HCT116 (cell line): Measurements from ENCODE around the gene WDR27. TPM values are rescaled to one million over a fixed set of nuclear protein-coding genes. Genes with fewer than 3 reads are reported as not detected.

Experiments
- ATAC-seq: fragments of 200-7000 bp; cut with Tn5 transposase; 2 replicates; pipeline ENCODE4 v1.9.1; 2020; ENCODE audit warnings: mild to moderate bottlenecking, moderate library complexity
- BruUV-seq: library from RNA; stranded (reverse); fragments of 400-500 nt; replicated peaks from 2 replicates; lab custom pipeline; 2021; lab: Mats Ljungman, UMichigan
- CTCF ChIA-PET: fragments of 300-600 bp; sonication (Branson Sonifier 250); formaldehyde crosslinking; loops from one replicate; lab custom pipeline; 2021; ENCODE audit warnings: antibody characterized with exemption; lab: Charles Lee
- POLR2A ChIA-PET: fragments of 300-600, 350-600 bp; sonication (Branson Sonifier 250); formaldehyde crosslinking; loops from one replicate; lab custom pipeline; 2021; ENCODE audit warnings: antibody characterized with exemption; lab: Charles Lee
- RAD21 ChIA-PET, 2 experiments: fragments of 300-600 bp; sonication (Branson Sonifier 250); formaldehyde crosslinking; loops; one replicate each; lab custom pipeline; 2023; ENCODE audit warnings: low total read pairs in 2 of 2; ENCODE audit not compliant: uncharacterized antibody in 2 of 2, unreplicated experiment in 2 of 2, low non-redundant PET in 1 of 2; lab: Charles Lee
- DNase-seq: peaks from one replicate; pipeline ENCODE4 v3.0.0-alpha.2; 2010; ENCODE audit warnings: low read depth, low spot score
- H2AFZ ChIP-seq: fragments of 200-600 bp; shearing (Covaris generic), sonication (generic); 2 replicates; pipeline ENCODE4 v1.6.1; 2017; ENCODE audit warnings: low read depth, mixed run types, mixed read lengths, antibody characterized with exemption, low read length; ENCODE audit not compliant: poor library complexity, severe bottlenecking
- H3K27ac ChIP-seq: 2 replicates; pipeline ENCODE4 v1.5.1; 2012; ENCODE audit warnings: low read depth, low read length
- H3K27me3 ChIP-seq: fragments of 200-600 bp; sonication (generic); 2 replicates; pipeline ENCODE4 v1.6.1; 2016; ENCODE audit warnings: mixed run types, low read length, mixed read lengths; ENCODE audit not compliant: insufficient read depth
- H3K36me3 ChIP-seq, 2 experiments: fragments of 200-500 bp in 1 of 2; fragments of 200-600 bp in 1 of 2; sonication (Bioruptor generic) in 1 of 2; sonication (generic) in 1 of 2; 2 replicates each; pipeline versions ENCODE4 v1.5.1 to v1.6.1; 2014 to 2016; ENCODE audit warnings: low read length in 2 of 2, inconsistent platforms in 1 of 2, mixed read lengths in 1 of 2, mixed run types in 1 of 2; ENCODE audit not compliant: insufficient read depth in 2 of 2, control insufficient read depth in 1 of 2
- H3K4me1 ChIP-seq, 2 experiments: fragments of 200-600 bp in 1 of 2; sonication (generic) in 1 of 2; 2 replicates each; pipeline versions ENCODE4 v1.5.1 to v1.6.1; 2012 to 2017; ENCODE audit warnings: low read length in 2 of 2, inconsistent platforms in 1 of 2, mild to moderate bottlenecking in 1 of 2, mixed read lengths in 1 of 2, mixed run types in 1 of 2, moderate library complexity in 1 of 2; ENCODE audit not compliant: insufficient read depth in 2 of 2, control insufficient read depth in 1 of 2
- H3K4me2 ChIP-seq: fragments of 200-600 bp; sonication (generic); 2 replicates; pipeline ENCODE4 v1.6.1; 2017; ENCODE audit warnings: mixed run types, low read length, mixed read lengths
- H3K4me3 ChIP-seq, 2 experiments: fragments of 200-600 bp in 1 of 2; sonication (generic) in 1 of 2; replicated peaks in 1 of 2; 2 replicates each; pipeline ENCODE4 v1.5.1; 2011 to 2016; ENCODE audit warnings: low read length in 2 of 2, control low read depth in 1 of 2, low read depth in 1 of 2, mild to moderate bottlenecking in 1 of 2, mixed read lengths in 1 of 2, mixed run types in 1 of 2
- H3K79me2 ChIP-seq: fragments of 200-600 bp; sonication (generic); 2 replicates; pipeline ENCODE4 v1.6.1; 2017; ENCODE audit warnings: mild to moderate bottlenecking, mixed run types, low read length, moderate library complexity, mixed read lengths; ENCODE audit not compliant: insufficient read depth
- H3K9ac ChIP-seq: fragments of 200-600 bp; sonication (generic); 2 replicates; pipeline ENCODE4 v1.6.1; 2016; ENCODE audit warnings: low read length, mixed read lengths
- H3K9me2 ChIP-seq: fragments of 200-600 bp; sonication (generic), shearing (Covaris generic); 2 replicates; pipeline ENCODE4 v1.6.1; 2017; ENCODE audit warnings: mixed run types, mild to moderate bottlenecking, moderate library complexity; ENCODE audit not compliant: insufficient read depth
- H3K9me3 ChIP-seq, 2 experiments: fragments of 200-500 bp in 1 of 2; fragments of 200-600 bp in 1 of 2; sonication (Bioruptor generic) in 1 of 2; sonication (generic) in 1 of 2; 2 replicates each; pipeline ENCODE4 v1.6.1; 2014 to 2017; ENCODE audit warnings: low read length in 2 of 2, mixed read lengths in 2 of 2, inconsistent platforms in 1 of 2, low read depth in 1 of 2, mild to moderate bottlenecking in 1 of 2, mixed run types in 1 of 2, moderate library complexity in 1 of 2; ENCODE audit not compliant: control insufficient read depth in 1 of 2, insufficient read depth in 1 of 2
- H4K20me1 ChIP-seq: fragments of 200-600 bp; sonication (generic), shearing (Covaris generic); 2 replicates; pipeline ENCODE4 v1.6.1; 2017; ENCODE audit warnings: mixed run types, mild to moderate bottlenecking, moderate library complexity; ENCODE audit not compliant: insufficient read depth
- CBX3 ChIP-seq: IDR thresholded peaks from 2 replicates; pipeline ENCODE4 v1.6.1; 2012; ENCODE audit warnings: low read depth
- CEBPB ChIP-seq: IDR thresholded peaks from 2 replicates; pipeline ENCODE4 v1.6.1; 2012; ENCODE audit warnings: low read depth
- ELF1 ChIP-seq: IDR thresholded peaks from 2 replicates; pipeline ENCODE4 v1.6.1; 2012; ENCODE audit warnings: low read depth, borderline replicate concordance
- SIN3A ChIP-seq: IDR thresholded peaks from 2 replicates; pipeline ENCODE4 v1.6.1; 2012; ENCODE audit warnings: low read depth
- TCF7L2 ChIP-seq: IDR thresholded peaks from 2 replicates; pipeline ENCODE4 v1.7.0; 2011; ENCODE audit warnings: borderline replicate concordance, inconsistent platforms; ENCODE audit not compliant: insufficient read depth, insufficient read length; ENCODE audit errors: extremely low read depth
- YY1 ChIP-seq: IDR thresholded peaks from 2 replicates; pipeline ENCODE4 v1.6.1; 2011; ENCODE audit warnings: low read length, low read depth, moderate library complexity, mild to moderate bottlenecking; ENCODE audit not compliant: insufficient replicate concordance; ENCODE audit errors: extremely low read depth
- ZFX ChIP-seq: fragments of 450-650 bp; IDR thresholded peaks from 2 replicates; pipeline ENCODE4 v1.6.1; 2017
- intact Hi-C: fragments of 100-400 bp; cut with micrococcal nuclease; formaldehyde crosslinking; loops from 2 replicates; pipeline ENCODE4 v1.10.0; 2022
- total RNA-seq: library from RNA; stranded (reverse); gene quantifications from one replicate; pipeline ENCODE4 v1.2.1, GENCODE V29; 2021; ENCODE audit not compliant: unreplicated experiment
- TF ChIP-seq, protein P1 (sequence below): IDR thresholded peaks from 2 replicates; pipeline ENCODE4 v1.6.1; 2011; ENCODE audit warnings: mild to moderate bottlenecking, low read length, moderate library complexity; ENCODE audit not compliant: insufficient replicate concordance; ENCODE audit errors: extremely low read depth
- TF ChIP-seq, protein P2 (sequence below): IDR thresholded peaks from 2 replicates; pipeline ENCODE4 v1.6.1; 2012

Gene WDR27
- total RNA-seq, 1 experiment from 2014 or later = 60.6 TPM

DNA sequence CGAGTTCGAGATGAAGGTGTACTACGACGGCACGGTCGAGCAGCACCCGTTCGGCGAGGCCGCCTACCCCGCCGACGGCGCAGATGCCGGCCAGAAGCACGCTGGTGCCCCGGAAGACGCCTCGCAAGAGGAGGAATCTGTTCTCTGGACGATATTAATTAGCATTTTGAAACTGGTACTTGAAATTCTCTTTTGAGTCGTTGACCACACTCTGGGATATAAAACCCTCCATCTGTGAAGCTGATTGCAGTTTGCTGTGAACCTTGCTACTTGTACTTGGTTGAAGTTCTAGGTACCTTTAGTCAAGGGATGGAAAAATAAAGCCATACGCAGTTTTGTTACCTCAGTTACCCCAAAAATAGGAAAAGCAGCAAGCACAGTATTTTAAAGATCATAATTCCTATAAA lies 1.0 kb upstream of the WDR27 start:
- no TSS peak for BruUV-seq
- H3K4me3 ChIP-seq = peak overlapping the region; percentile 94 to 98
- DNase-seq = no peak
- H3K36me3 ChIP-seq = peaks cover 7 to 9% of the 10 kb centered on the region in 2 experiments; a peak in 2 of 4 replicates
- peaks cover 19 to 20% of the 10 kb centered on the region in 2 experiments for H3K4me1 ChIP-seq
- H3K27ac ChIP-seq = peak overlapping the region; percentile 99
- no peaks in the 10 kb centered on the region for H3K27me3 ChIP-seq
- CTCF ChIA-PET = no interaction called here
- no peaks in the 10 kb centered on the region for H4K20me1 ChIP-seq
- peaks cover 76% of the 10 kb centered on the region for H3K79me2 ChIP-seq
- peak overlapping the region; percentile 84 for H3K4me2 ChIP-seq
- H3K9ac ChIP-seq = peak overlapping the region; percentile 98
- RAD21 ChIA-PET = no interaction called here
- ATAC-seq = no peak
- H3K9me3 ChIP-seq = no peaks in the 10 kb centered on the region
- POLR2A ChIA-PET = interaction anchor here (1.8 to 1.9 kb wide), 2 partner anchors 10 to 15 kb away, joined by 5 to 6 read pairs; no protein-coding TSS in a partner anchor
- H3K9me2 ChIP-seq = no peaks in the 10 kb centered on the region
- intact Hi-C loops = loop anchor here (2.0 to 10.0 kb wide), 4 partner anchors 48 to 850 kb away; partner anchors contain the start of genes DYNLT2, ERMARD and PSMB1
- H2AFZ ChIP-seq = no peak overlapping the region
- TF ChIP-seq SIN3A (peak; percentile 46), YY1 (no peak)

GRCh38 chr6:169701311-169701953 lies 397 bp downstream of the WDR27 start:
- Histone ChIP-seq H3K9ac (peak overlapping the region; percentile 98), H3K9me3 (no peaks in the 10 kb centered on the region), H2AFZ (no peak overlapping the region), H3K4me3 (peak overlapping the region; percentile 94 to 98), H3K79me2 (peaks cover 76% of the 10 kb centered on the region), H4K20me1 (no peaks in the 10 kb centered on the region), H3K36me3 (peaks cover 7 to 12% of the 10 kb centered on the region in 2 experiments; a peak in 2 of 4 replicates), H3K27ac (peak overlapping the region; percentile 99), H3K4me2 (peak overlapping the region; percentile 84), H3K9me2 (no peaks in the 10 kb centered on the region), H3K4me1 (peaks cover 19 to 20% of the 10 kb centered on the region in 2 experiments), H3K27me3 (no peaks in the 10 kb centered on the region)
- POLR2A ChIA-PET = interaction anchor here (0.7 to 1.9 kb wide), 4 partner anchors 9 to 21 kb away, joined by 3 to 6 read pairs (median 4); no protein-coding TSS in a partner anchor
- CTCF ChIA-PET = no interaction called here
- RAD21 ChIA-PET = no interaction called here
- ATAC-seq (no peak), DNase-seq (no peak)
- intact Hi-C loops = loop anchor here (5.0 to 10.0 kb wide), 2 partner anchors 744 to 823 kb away; no protein-coding TSS in a partner anchor
- TSS peak; percentile 82 for BruUV-seq
- TF ChIP-seq, protein P1, sequence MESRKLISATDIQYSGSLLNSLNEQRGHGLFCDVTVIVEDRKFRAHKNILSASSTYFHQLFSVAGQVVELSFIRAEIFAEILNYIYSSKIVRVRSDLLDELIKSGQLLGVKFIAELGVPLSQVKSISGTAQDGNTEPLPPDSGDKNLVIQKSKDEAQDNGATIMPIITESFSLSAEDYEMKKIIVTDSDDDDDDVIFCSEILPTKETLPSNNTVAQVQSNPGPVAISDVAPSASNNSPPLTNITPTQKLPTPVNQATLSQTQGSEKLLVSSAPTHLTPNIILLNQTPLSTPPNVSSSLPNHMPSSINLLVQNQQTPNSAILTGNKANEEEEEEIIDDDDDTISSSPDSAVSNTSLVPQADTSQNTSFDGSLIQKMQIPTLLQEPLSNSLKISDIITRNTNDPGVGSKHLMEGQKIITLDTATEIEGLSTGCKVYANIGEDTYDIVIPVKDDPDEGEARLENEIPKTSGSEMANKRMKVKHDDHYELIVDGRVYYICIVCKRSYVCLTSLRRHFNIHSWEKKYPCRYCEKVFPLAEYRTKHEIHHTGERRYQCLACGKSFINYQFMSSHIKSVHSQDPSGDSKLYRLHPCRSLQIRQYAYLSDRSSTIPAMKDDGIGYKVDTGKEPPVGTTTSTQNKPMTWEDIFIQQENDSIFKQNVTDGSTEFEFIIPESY = no peak
- TF ChIP-seq ZFX = no peak
- no peak for TF ChIP-seq ELF1
- TF ChIP-seq, protein P2, sequence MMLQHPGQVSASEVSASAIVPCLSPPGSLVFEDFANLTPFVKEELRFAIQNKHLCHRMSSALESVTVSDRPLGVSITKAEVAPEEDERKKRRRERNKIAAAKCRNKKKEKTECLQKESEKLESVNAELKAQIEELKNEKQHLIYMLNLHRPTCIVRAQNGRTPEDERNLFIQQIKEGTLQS = no peak
- TF ChIP-seq TCF7L2 = peak; percentile 32
- TF ChIP-seq CBX3 = no peak
- no peak for TF ChIP-seq CEBPB
- no peak for TF ChIP-seq YY1
